GM18508 (cell line): ENCODE measurements around the gene CSTF2.

Source experiments
- ATAC-seq: cut with Tn5 transposase; IDR thresholded peaks from one replicate; pipeline ENCODE4 v1.9.1; 2021; ENCODE audit warnings: moderate number of reproducible peaks; ENCODE audit not compliant: insufficient read depth, unreplicated experiment

The CSTF2 gene

DNA sequence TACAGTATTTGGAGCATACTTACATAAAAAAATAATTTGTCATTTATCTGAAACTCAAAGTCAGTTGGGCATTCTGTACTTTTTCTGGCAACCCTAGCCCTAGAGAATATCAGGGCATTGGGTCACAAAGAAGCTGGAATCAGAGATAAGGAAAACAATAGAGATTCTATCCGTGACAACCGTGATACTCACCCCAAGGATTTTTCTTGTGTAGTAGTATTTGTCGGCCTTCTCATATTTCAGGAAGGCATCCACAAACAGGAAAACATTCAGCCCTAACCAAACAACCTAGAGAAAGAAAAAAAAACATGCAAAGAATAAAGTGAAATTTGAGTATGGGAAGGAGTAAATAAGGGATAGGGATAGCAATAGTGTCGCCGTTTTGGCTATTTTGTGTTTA lies 50.3 kb downstream of the CSTF2 start:
- no peak for ATAC-seq

DNA sequence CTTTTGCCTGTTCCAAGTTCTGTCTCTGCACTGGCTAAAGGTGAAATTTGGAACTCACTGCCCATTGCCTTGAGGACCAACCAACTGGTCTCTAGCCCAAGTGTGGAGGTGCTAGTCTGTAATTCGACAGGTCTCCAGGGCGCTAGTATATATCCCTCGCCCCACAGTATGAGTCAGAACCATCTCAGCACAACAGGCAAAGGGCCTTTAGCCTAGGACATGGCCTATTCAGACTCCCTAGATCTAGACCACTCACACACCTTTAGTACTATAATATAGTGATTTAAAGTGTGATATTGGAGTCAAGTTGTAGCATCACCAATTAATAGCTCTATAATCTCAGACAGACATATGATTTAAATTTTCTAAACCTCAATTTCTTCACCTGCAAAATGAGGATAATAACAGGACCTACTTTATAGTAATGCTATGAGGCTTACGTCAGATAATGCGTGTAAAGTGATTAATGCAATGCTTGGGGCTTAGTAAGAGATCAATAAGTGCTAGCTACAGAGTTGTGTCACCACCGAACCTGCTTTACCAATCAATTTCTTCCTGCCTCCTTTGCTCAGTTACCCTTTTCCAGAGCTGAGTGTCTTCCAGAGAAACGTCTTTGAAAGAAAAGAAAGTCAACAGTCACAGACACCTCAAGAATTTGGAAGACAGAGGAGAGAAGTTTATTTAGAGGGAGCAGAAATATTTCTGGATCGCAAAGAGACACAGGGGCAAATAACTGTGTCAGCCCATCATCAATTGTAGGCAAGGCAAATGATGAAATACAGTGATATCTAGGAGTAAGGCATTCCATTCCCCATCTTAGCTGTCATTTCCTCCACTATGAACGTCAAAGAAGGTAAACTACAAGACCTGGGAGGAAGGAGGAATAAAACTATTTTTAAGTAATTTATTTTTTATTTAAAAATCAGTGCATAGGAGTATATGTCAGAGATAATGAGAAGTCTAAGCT lies 51.7 kb downstream of the CSTF2 start:
- no peak for ATAC-seq

DNA sequence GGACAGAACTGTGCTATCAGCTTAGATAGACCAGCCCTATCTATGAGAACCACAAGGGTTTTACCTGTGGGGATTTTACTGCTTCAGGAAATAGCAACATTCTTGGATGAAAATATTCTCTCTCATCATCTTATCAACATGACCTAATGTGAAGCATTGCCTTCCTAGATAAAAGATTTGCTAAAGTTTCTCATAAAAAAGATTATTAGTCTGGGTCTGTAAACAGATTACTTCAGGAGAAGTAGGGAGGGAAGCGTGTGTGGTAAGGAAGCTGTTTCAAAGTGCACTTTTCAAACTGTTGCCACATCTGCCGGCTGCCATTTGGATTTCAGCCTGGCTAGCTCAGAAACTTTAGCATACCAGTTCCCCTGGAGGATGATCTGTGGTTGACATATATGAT lies 54.1 kb downstream of the CSTF2 start, which contains the start of gene NOX1:
Gene NOX1, minus strand, starts transcription at position 35 of the 400 bp plus-strand sequence. CDS start 220 bp downstream, outside the sequence.
- ATAC-seq, result no peak

DNA sequence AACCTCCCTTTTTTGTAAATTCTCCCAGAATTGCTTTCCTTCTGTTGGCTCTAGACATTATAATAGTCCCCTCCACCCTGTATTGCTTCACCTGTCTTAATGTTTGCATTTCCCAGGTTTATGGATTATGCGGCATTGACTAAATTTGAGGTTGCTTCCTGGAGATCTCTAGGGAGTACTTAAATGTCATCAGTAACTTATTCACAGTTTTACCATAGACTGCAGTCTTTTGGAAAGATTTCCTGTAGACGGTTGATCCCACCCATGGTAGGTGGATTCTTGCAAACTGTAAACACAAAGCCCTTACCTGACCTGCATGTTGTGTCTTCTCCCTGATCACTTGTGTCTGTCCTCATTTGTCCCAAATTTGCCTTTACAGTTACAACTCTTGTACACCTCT lies 60.2 kb downstream of the CSTF2 start:
- no peak for ATAC-seq

DNA sequence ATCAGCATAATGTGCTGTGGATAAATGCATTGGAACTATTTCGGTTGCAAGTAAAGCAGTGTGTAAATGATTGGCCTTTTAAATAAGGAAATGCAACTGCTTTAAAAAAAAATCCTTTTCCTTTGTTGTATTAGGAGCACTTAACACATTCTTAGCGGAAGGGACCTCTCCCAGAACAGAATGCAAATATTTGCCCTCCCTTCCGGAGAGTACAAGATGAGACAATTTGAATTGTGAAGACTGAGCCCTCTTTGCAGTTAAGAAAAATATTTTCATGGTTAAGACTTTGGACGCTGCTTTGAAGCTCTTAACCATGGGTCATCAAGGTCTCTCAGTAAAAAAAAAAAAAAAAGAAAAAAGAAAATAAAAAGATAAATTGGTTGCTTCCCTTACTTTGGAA lies 63.5 kb downstream of the CSTF2 start:
- ATAC-seq, result no peak
